ENCODE data around the gene EVI5. TPM values are rescaled to one million over a fixed set of nuclear protein-coding genes. Genes with fewer than 3 reads are reported as not detected.

Gene EVI5
- polyA plus RNA-seq, 2 of the 4 experiments (the other 2 are of a cell fraction) = 10.2 to 10.4 TPM

- TF ChIP-seq CEBPB (IDR thresholded peaks at IDR 0.05) (no peak), ESRRA (IDR thresholded peaks at IDR 0.05; ENCODE audit: borderline replicate concordance, low read length) (no peak), EP300 (IDR thresholded peaks at IDR 0.05) (no peak), TFCP2L1 (CRISPR knock-in tag; IDR thresholded peaks at IDR 0.05) (no peak), HOXA7 (CRISPR knock-in tag; IDR thresholded peaks at IDR 0.05) (no peak), CHD4 (IDR thresholded peaks at IDR 0.05; ENCODE audit: borderline replicate concordance) (no peak), BHLHE40 (IDR thresholded peaks at IDR 0.05; ENCODE audit: low read depth, low read length) (no peak), HOXB5 (CRISPR knock-in tag; IDR thresholded peaks at IDR 0.05) (no peak), KDM5A (IDR thresholded peaks at IDR 0.05) (no peak), HEYL (CRISPR knock-in tag; IDR thresholded peaks at IDR 0.05) (no peak), GATA3 (IDR thresholded peaks at IDR 0.05; ENCODE audit: borderline replicate concordance) (no peak)
- TF ChIP-seq, protein P1, sequence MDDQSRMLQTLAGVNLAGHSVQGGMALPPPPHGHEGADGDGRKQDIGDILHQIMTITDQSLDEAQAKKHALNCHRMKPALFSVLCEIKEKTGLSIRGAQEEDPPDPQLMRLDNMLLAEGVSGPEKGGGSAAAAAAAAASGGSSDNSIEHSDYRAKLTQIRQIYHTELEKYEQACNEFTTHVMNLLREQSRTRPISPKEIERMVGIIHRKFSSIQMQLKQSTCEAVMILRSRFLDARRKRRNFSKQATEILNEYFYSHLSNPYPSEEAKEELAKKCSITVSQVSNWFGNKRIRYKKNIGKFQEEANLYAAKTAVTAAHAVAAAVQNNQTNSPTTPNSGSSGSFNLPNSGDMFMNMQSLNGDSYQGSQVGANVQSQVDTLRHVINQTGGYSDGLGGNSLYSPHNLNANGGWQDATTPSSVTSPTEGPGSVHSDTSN (IDR thresholded peaks at IDR 0.05) = no peak
- ATAC-seq (no peak), FAIRE-seq (no peak), DNase-seq (ENCODE audit: low read depth in 1 of 2, low spot score in 1 of 2) (no peak)
- POLR2A ChIA-PET = no interaction called here
- Histone ChIP-seq H3K9me3 (no peaks in the 10 kb centered on the region), H3K4me1 (no peaks in the 10 kb centered on the region), H3K4me3 (no peak overlapping the region), H3K4me2 (no peak overlapping the region), H3K27ac (no peak overlapping the region)
- 89% methylated on average over 14 of the region's 19 CpGs for WGBS (ENCODE audit: missing lambda C conversion rate)
- CTCF ChIA-PET = interaction anchor here (1.4 to 1.5 kb wide), 2 partner anchors 9 to 10 kb away, joined by 3 read pairs; no protein-coding TSS in a partner anchor
These were observed 29.1 kb downstream of the EVI5 start for GRCh38 chr1:92755541-92756461.

- 91% methylated on average over 1 of the region's 1 CpG for WGBS (ENCODE audit: missing lambda C conversion rate)
- H3K27ac ChIP-seq = no peak overlapping the region
- no peaks in the 10 kb centered on the region for H3K4me1 ChIP-seq
- ChIA-PET POLR2A (no interaction called here), CTCF (no interaction called here)
- TF ChIP-seq TP53 (CRISPR knock-in tag; IDR thresholded peaks at IDR 0.05) (no peak), RAD21 (conservative IDR thresholded peaks at IDR 0.05 in 1 of 2, IDR thresholded peaks at IDR 0.05 in 1 of 2) (no peak), HMGXB4 (CRISPR knock-in tag; IDR thresholded peaks at IDR 0.05; ENCODE audit: borderline replicate concordance) (no peak), MYC (IDR thresholded peaks at IDR 0.05; ENCODE audit: borderline replicate concordance, low read length) (no peak), FOXS1 (CRISPR knock-in tag; IDR thresholded peaks at IDR 0.05) (no peak), CEBPB (IDR thresholded peaks at IDR 0.05) (no peak), NR3C1 (IDR thresholded peaks at IDR 0.05) (no peak), NFE2L2 (conservative IDR thresholded peaks at IDR 0.05; ENCODE audit: low read length) (no peak), CBX2 (IDR thresholded peaks at IDR 0.05; ENCODE audit: borderline replicate concordance, low read depth) (no peak), CTCF (IDR thresholded peaks at IDR 0.05) (no peak), FOSB (CRISPR knock-in tag; IDR thresholded peaks at IDR 0.05) (no peak), SMC3 (IDR thresholded peaks at IDR 0.05) (no peak), KDM1A (IDR thresholded peaks at IDR 0.05; ENCODE audit: low read depth) (no peak), HDAC2 (IDR thresholded peaks at IDR 0.05) (no peak), MAZ (IDR thresholded peaks at IDR 0.05; ENCODE audit: borderline replicate concordance, low read depth, low read length) (no peak), ZNF302 (CRISPR knock-in tag; IDR thresholded peaks at IDR 0.05) (no peak), USF2 (IDR thresholded peaks at IDR 0.05) (no peak), RARB (CRISPR knock-in tag; IDR thresholded peaks at IDR 0.05) (no peak), RNF2 (IDR thresholded peaks at IDR 0.05; ENCODE audit: borderline replicate concordance, low read depth) (no peak), MAFK (IDR thresholded peaks at IDR 0.05; ENCODE audit: partially characterized antibody) (no peak)
- H3K9me3 ChIP-seq = no peaks in the 10 kb centered on the region
- no peak overlapping the region for H3K4me3 ChIP-seq
- no peak overlapping the region for H3K4me2 ChIP-seq
- FAIRE-seq (no peak), ATAC-seq (no peak), DNase-seq (ENCODE audit: low read depth in 1 of 2, low spot score in 1 of 2) (no peak)
These were observed 30.2 kb downstream of the EVI5 start for GRCh38 chr1:92754719-92755050.
